CMK (cell line): ENCODE results near the gene MEG3.

ENCODE experiments used
- DNase-seq: peaks from one replicate; pipeline ENCODE4 v3.0.0-alpha.2; 2010; ENCODE audit warnings: low read depth

Gene MEG3

GRCh38 chr14:100881211-100882025 lies 55.5 kb downstream of the MEG3 start:
- DNase-seq, result no peak

GRCh38 chr14:100882026-100882967 lies 56.4 kb downstream of the MEG3 start:
- DNase-seq, result no peak

GRCh38 chr14:100882991-100883788 lies 57.3 kb downstream of the MEG3 start:
- no peak for DNase-seq

- no peak for DNase-seq
Measured at GRCh38 chr14:100883789-100884101, 57.8 kb downstream of the MEG3 start.

- DNase-seq, result no peak
Measured at GRCh38 chr14:100884456-100884855, 58.5 kb downstream of the MEG3 start.

GRCh38 chr14:100885196-100885595 lies 59.3 kb downstream of the MEG3 start:
- DNase-seq, result no peak

GRCh38 chr14:100885617-100886016 lies 59.7 kb downstream of the MEG3 start:
- DNase-seq, result no peak

GRCh38 chr14:100887728-100888335 lies 61.9 kb downstream of the MEG3 start:
- no peak for DNase-seq

- DNase-seq, result no peak
Measured at GRCh38 chr14:100888789-100889315, 62.9 kb downstream of the MEG3 start.

- no peak for DNase-seq
Measured at GRCh38 chr14:100889641-100890040, 63.7 kb downstream of the MEG3 start.

- no peak for DNase-seq
Measured at GRCh38 chr14:100890061-100890850, 64.3 kb downstream of the MEG3 start.

GRCh38 chr14:100891051-100891450 lies 65.1 kb downstream of the MEG3 start:
- no peak for DNase-seq

- DNase-seq, result no peak
Measured at GRCh38 chr14:100891501-100892445, 65.9 kb downstream of the MEG3 start.

GRCh38 chr14:100892496-100893227 lies 66.7 kb downstream of the MEG3 start:
- DNase-seq, result no peak

GRCh38 chr14:100893228-100893601 lies 67.3 kb downstream of the MEG3 start:
- DNase-seq, result no peak

- no peak for DNase-seq
Measured at GRCh38 chr14:100893760-100894159, 67.8 kb downstream of the MEG3 start.

GRCh38 chr14:100894416-100894815 lies 68.5 kb downstream of the MEG3 start:
- no peak for DNase-seq

GRCh38 chr14:100895411-100895810 lies 69.5 kb downstream of the MEG3 start:
- DNase-seq, result no peak
